ENCODE measurements around the gene TENM4. TPM values are rescaled to one million over a fixed set of nuclear protein-coding genes. Genes with fewer than 3 reads are reported as not detected.

TENM4 gene
- total and polyA plus RNA-seq, 4 donors, result 0.02 to 0.33 (median 0.14) TPM

DNA sequence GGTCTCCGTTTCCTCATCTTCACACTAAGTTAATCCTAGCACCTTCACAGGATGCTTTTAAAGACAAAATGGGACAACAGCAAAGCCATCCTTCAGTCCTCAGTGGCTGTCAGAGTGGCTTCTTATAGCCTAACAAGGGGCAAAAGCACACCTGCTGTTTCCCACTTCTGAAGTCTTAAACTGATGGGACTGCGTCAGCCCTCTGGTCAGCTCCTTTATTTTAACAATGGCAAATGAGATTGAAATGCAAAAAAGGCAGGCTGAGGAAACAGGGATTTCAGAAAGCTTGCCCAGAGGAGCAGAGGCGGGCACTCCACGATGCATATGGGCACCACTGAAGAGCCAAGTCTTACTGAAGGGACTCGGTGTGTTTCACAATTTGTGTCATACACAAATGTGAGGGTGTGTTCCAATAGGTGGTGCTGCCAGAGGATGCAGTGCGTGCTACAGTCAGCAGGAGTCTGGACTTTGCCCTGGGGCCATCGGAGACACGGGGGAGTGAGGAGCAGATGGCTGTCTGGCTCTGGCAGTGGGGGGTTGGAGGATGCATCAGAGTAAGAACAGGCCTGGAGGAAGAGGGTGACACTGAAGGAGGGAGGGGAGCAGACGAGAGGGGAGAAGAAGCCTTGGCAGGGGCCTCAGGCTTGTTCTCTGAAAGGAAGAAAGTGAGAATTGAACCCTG lies 47.3 kb downstream of the TENM4 start (continued):
- no peak for TF ChIP-seq SP1 (IDR thresholded peaks at IDR 0.05)

- Histone ChIP-seq H3K27ac (ENCODE audit: low read depth in 1 of 2, low read length in 2 of 2) (no peak overlapping the region), H3K36me3 (ENCODE audit: control insufficient read depth in 4 of 4, insufficient read depth in 3 of 4, low read depth in 1 of 4, low read length in 3 of 4) (no peaks in the 10 kb centered on the region), H3K9me3 (ENCODE audit: control insufficient read depth in 4 of 4, low read length in 3 of 4) (no peaks in the 10 kb centered on the region), H3K4me1 (ENCODE audit: control insufficient read depth in 4 of 4, insufficient read depth in 4 of 4, low read length in 3 of 4) (no peaks in the 10 kb centered on the region), H3K9ac (ENCODE audit: low read depth in 1 of 2, low read length in 2 of 2) (no peak overlapping the region), H3K27me3 (ENCODE audit: control insufficient read depth in 4 of 4, insufficient read depth in 4 of 4, low read length in 3 of 4) (no peaks in the 10 kb centered on the region), H3K4me3 (ENCODE audit: low read depth in 1 of 3, low read length in 3 of 3) (no peak overlapping the region)
- no peak for DNase-seq (ENCODE audit: low spot score)
- WGBS, result 53% methylated on average over 4 of the region's 4 CpGs
- no peak for TF ChIP-seq EGR1 (IDR thresholded peaks at IDR 0.05; ENCODE audit: low read depth in 2 of 2)
- no peak for TF ChIP-seq HNF4A (conservative IDR thresholded peaks at IDR 0.05)
- TF ChIP-seq JUND (IDR thresholded peaks at IDR 0.05), result no peak
- TF ChIP-seq RAD21 (IDR thresholded peaks at IDR 0.05), result no peak
- TF ChIP-seq SP1 (IDR thresholded peaks at IDR 0.05), result no peak
These were observed 48.7 kb downstream of the TENM4 start for GRCh38 chr11:79392161-79392560.

GRCh38 chr11:79390923-79391322 lies 49.9 kb downstream of the TENM4 start:
- no peaks in the 10 kb centered on the region for H3K36me3 ChIP-seq (ENCODE audit: control insufficient read depth in 4 of 4, insufficient read depth in 3 of 4, low read depth in 1 of 4, low read length in 3 of 4)
- no peaks in the 10 kb centered on the region for H3K9me3 ChIP-seq (ENCODE audit: control insufficient read depth in 4 of 4, low read length in 3 of 4)
- WGBS, result 45% methylated on average over 2 of the region's 2 CpGs
- H3K27me3 ChIP-seq (ENCODE audit: control insufficient read depth in 4 of 4, insufficient read depth in 4 of 4, low read length in 3 of 4), result no peaks in the 10 kb centered on the region
- no peak overlapping the region for H3K9ac ChIP-seq (ENCODE audit: low read depth in 1 of 2, low read length in 2 of 2)
- TF ChIP-seq HNF4G (IDR thresholded peaks at IDR 0.05) (no peak), SP1 (IDR thresholded peaks at IDR 0.05) (no peak), HNF4A (conservative IDR thresholded peaks at IDR 0.05) (no peak), GABPA (IDR thresholded peaks at IDR 0.05 in 1 of 2, conservative IDR thresholded peaks at IDR 0.05 in 1 of 2) (no peak), RXRA (IDR thresholded peaks at IDR 0.05) (no peak), ZBTB33 (IDR thresholded peaks at IDR 0.05) (no peak), NR2F2 (IDR thresholded peaks at IDR 0.05) (no peak), FOXA1 (IDR thresholded peaks at IDR 0.05) (no peak), EGR1 (IDR thresholded peaks at IDR 0.05; ENCODE audit: low read depth in 2 of 2) (no peak), TAF1 (conservative IDR thresholded peaks at IDR 0.05) (no peak), RAD21 (IDR thresholded peaks at IDR 0.05) (no peak), CTCF (IDR thresholded peaks at IDR 0.05; ENCODE audit: low read depth, low read length, missing input control) (no peak), JUND (IDR thresholded peaks at IDR 0.05) (no peak), FOXA2 (IDR thresholded peaks at IDR 0.05) (no peak), YY1 (IDR thresholded peaks at IDR 0.05) (no peak)
- TF ChIP-seq, protein P1, sequence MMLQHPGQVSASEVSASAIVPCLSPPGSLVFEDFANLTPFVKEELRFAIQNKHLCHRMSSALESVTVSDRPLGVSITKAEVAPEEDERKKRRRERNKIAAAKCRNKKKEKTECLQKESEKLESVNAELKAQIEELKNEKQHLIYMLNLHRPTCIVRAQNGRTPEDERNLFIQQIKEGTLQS (IDR thresholded peaks at IDR 0.05), result no peak
- TF ChIP-seq, protein P2, sequence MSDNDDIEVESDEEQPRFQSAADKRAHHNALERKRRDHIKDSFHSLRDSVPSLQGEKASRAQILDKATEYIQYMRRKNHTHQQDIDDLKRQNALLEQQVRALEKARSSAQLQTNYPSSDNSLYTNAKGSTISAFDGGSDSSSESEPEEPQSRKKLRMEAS (IDR thresholded peaks at IDR 0.05), result no peak
- TF ChIP-seq, protein P3, sequence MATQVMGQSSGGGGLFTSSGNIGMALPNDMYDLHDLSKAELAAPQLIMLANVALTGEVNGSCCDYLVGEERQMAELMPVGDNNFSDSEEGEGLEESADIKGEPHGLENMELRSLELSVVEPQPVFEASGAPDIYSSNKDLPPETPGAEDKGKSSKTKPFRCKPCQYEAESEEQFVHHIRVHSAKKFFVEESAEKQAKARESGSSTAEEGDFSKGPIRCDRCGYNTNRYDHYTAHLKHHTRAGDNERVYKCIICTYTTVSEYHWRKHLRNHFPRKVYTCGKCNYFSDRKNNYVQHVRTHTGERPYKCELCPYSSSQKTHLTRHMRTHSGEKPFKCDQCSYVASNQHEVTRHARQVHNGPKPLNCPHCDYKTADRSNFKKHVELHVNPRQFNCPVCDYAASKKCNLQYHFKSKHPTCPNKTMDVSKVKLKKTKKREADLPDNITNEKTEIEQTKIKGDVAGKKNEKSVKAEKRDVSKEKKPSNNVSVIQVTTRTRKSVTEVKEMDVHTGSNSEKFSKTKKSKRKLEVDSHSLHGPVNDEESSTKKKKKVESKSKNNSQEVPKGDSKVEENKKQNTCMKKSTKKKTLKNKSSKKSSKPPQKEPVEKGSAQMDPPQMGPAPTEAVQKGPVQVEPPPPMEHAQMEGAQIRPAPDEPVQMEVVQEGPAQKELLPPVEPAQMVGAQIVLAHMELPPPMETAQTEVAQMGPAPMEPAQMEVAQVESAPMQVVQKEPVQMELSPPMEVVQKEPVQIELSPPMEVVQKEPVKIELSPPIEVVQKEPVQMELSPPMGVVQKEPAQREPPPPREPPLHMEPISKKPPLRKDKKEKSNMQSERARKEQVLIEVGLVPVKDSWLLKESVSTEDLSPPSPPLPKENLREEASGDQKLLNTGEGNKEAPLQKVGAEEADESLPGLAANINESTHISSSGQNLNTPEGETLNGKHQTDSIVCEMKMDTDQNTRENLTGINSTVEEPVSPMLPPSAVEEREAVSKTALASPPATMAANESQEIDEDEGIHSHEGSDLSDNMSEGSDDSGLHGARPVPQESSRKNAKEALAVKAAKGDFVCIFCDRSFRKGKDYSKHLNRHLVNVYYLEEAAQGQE (IDR thresholded peaks at IDR 0.05), result no peak
- no peak for DNase-seq (ENCODE audit: low spot score)
- no peak overlapping the region for H3K4me3 ChIP-seq (ENCODE audit: low read depth in 1 of 3, low read length in 3 of 3)
- H3K27ac ChIP-seq (ENCODE audit: low read depth in 1 of 2, low read length in 2 of 2), result no peak overlapping the region
- H3K4me1 ChIP-seq (ENCODE audit: control insufficient read depth in 4 of 4, insufficient read depth in 4 of 4, low read length in 3 of 4), result no peaks in the 10 kb centered on the region
